GM12891 (cell line): Measurements from ENCODE around the gene PTPRT.

Source experiments
- PAX5 ChIP-seq: IDR thresholded peaks from 2 replicates; pipeline ENCODE4 v1.6.1; 2011; ENCODE audit warnings: low read length, moderate library complexity, mild to moderate bottlenecking; ENCODE audit not compliant: insufficient read depth, severe bottlenecking
- POLR2A ChIP-seq: IDR thresholded peaks from 2 replicates; pipeline ENCODE4 v1.6.1; 2011; ENCODE audit warnings: low read depth, low read length, control low read depth
- TAF1 ChIP-seq: IDR thresholded peaks from 2 replicates; pipeline ENCODE4 v1.6.1; 2011; ENCODE audit warnings: low read depth, low read length, control low read depth

DNA sequence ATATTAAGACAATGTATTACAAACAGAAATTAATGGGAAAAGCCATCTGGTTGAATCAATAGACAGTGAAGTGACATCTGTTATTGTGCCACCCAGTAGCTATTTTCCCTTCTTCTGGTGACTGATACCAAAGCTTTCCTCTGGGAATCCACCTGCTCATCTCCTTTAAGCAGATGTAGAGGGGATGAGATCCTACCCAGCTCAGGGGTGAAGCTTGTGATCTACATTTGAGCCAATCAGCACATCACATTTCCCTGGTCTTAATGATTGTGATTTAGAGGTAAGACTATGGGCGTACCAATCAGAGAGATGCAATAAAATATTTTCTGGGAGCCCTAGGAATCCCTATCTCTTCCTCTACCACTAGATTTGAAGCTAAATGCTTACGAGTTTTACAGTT is 782.9 kb downstream of the PTPRT start:
- TF ChIP-seq PAX5 (no peak), POLR2A (no peak), TAF1 (no peak)
